GM21390 (cell line): ENCODE data around the gene ZYX.
"Not testable (repeated sequence)": the region's sequence is repeated elsewhere in the genome, so short reads cannot be mapped to it uniquely, and the experiment has no call there.

ENCODE experiments used
- ATAC-seq: cut with Tn5 transposase; IDR thresholded peaks from one replicate; pipeline ENCODE4 v1.9.1; 2021; ENCODE audit not compliant: unreplicated experiment

Gene ZYX

DNA sequence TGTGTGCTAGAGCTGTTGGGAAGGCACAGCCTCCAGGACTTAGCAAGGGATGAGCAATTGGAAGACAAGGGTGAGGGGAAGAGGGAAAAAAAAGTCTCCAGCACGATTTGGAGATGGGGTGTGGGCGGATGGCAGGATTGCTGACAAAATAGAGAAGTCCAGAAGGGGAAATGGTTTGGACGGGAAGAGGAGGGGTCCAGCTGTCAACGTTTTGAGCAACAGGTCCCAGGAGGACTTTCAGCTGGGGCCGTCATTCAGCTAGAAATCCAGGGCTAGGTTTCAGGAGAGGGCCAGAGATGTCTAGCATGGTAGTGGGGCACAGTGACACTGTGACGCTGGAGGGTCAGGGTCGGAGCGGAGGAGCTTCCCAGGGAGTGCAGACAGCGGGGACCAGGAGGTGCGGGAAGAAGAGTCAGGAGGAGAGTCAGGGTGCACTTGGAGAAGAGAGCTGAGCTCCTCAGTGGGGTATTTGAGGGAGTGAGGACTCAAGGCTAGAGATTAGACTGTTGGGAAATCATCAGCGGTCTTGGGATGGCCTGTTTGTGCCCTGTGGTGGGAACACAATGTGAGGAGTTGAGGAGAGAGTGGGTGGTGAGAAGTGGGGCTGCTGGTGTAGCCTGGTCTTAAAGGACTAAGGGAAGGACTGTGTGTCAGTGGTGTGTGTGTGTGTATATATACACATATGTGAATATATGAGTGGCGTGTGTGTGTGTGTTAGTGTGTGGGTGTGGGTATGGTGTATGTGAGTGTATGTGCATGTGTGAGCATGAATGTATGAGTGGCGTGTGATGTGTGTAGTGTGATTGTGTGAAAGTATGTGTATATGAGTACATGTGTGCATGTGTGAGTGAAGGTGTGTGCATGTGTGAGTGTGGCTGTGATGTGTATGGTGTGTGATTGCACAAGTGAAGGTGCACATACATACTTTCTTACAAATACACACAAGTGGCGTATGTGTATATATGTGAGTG, 3.8 kb downstream of the ZYX start:
- no peak for ATAC-seq

DNA sequence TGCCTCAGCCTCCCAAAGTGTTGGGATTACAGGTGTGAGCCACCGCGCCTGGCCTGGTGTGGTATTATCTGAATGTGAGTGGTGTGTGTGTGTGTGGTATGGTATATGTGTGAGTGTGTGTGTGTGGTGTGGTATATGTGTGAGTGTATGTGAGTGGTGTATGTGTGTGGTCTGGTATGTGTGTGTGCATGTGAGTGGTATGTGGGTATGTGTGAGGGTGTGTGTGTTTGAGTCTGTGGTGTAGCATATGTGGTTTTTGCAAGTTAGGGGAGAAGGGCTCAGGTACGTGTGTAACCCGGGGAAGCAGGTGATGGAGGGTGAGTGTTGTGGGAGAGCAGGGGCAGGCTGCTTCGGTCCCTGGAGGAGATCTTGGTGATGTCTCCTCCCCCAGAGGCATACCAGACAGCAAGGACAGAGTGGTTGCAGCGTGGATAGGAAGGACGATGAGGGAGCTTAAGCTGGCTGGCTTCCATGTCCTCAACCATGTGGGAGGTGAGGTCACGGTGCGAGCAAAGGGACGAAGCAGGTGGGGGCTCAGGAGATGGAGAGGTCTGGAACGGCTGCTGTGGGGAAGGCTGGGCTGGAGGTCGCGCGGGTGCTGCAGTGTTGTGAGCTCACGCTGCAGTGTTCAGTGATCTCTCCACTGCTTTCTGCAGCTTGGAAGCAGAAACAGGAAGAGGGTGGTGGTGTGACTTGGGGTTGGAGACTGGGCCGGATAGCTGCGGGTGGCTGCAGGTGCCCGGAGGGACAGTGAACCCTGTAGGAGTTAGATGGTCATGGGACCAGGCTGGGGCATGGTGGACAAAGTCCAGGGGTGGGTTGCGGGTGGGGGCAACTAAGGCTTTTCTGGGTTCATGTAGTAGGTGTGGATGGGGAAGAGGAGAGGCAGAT, 5.0 kb downstream of the ZYX start:
- no peak for ATAC-seq

DNA sequence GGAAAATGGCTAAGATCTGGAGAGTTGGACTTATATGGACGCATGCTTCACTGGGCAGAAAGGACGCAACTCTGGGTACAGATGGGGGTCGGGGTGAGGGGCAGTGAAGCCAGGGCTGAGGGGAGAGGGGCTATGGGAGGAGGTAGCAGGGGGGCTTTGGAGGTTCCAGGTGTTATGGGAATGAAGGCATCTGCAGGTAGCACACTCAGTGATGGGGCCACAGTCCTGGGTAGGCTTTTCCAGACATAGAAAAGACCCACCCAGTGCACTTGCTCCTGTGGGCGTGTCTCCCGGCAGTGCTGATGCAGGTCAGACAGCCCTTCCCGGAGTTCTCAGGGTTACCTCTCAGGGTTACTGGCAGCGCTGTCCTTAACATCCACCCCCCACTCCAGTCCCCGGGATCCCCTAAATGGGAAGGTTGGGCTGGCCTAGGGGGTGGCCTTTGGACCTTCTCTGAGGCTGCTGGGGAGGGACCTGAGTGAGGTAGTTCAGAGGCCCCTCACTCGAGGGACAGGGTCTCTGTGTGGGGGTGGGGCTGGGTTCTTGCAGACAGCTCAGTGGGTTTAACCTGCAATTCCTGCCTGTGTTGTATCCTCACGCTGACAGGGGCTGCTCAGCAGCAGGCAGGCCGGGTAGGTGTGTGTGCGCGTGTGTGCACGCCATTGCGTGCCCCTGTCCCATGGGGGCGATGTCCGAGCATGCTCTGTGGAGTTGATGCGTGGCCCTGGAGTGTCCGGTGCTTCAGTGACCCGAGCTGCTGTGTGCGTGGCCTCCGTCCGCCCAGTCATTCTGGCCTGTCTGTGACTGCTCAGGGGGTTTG, 6.2 kb downstream of the ZYX start:
- ATAC-seq: no peak

DNA sequence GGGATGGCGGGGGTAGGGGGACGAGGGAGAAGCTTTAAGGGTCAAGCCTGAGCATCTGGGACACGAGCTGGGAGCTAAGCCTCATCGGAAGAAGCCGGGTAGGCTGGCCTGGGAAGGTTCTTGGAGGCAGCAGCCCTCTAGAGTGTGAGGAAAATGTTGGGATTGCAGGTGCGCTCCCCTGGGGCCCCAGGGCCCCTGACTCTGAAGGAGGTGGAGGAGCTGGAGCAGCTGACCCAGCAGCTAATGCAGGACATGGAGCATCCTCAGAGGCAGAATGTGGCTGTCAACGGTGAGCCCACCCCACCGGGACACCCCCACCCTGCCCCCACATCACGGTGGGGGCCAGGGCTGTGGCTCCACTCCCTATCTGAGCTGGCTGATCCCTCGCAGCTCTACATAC, 6.9 kb downstream of the ZYX start:
- no peak for ATAC-seq

DNA sequence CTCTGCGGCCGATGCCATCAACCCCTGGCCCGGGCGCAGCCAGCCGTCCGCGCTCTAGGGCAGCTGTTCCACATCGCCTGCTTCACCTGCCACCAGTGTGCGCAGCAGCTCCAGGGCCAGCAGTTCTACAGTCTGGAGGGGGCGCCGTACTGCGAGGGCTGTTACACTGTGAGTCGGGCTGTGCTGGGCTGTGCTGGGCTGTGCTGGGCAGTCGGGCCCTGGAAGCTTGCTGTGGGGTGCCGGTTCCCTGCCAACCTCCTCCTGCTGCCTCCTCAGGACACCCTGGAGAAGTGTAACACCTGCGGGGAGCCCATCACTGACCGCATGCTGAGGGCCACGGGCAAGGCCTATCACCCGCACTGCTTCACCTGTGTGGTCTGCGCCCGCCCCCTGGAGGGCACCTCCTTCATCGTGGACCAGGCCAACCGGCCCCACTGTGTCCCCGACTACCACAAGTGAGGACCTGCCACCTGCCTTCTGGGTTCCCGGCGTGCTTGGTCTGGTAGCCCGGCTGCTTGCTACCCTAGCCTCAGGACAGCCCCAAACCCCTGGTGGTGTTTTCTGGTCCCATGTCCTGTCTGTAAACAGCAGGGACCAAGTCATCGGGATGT, 7.5 kb downstream of the ZYX start:
- no peak for ATAC-seq

DNA sequence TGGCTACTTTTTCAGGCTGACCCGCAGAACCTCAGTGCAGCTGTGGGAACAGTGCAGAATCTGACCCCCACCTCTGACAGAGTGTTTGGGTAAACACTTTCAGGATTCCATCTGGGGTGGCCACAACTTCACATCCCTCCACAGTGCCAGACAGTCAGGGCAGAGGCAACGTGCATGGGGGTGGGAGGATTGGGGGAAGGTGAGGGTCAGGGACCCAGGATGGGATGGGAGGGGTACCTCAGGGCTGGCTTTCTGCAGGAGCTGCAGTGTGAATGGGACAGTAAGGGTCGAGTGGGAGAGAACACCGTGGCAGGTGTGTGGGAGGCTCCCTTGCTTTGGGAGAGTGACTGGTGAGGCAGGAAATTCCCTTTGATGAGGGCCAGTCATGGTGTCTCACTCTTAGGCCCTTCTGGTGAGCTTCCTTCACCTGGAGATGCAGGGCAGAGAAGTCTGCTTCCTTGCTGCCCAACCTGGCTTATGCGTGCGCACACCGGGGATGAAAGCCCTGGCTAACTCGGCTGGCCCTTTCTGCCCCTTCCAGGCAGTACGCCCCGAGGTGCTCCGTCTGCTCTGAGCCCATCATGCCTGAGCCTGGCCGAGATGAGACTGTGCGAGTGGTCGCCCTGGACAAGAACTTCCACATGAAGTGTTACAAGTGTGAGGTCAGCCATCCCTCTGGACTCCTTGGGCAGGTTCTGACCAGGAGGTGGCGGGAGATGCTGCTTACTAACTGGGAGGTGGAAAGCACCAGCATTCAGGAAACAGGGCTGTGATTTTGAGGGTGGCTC, 8.4 kb downstream of the ZYX start:
- ATAC-seq: no peak

DNA sequence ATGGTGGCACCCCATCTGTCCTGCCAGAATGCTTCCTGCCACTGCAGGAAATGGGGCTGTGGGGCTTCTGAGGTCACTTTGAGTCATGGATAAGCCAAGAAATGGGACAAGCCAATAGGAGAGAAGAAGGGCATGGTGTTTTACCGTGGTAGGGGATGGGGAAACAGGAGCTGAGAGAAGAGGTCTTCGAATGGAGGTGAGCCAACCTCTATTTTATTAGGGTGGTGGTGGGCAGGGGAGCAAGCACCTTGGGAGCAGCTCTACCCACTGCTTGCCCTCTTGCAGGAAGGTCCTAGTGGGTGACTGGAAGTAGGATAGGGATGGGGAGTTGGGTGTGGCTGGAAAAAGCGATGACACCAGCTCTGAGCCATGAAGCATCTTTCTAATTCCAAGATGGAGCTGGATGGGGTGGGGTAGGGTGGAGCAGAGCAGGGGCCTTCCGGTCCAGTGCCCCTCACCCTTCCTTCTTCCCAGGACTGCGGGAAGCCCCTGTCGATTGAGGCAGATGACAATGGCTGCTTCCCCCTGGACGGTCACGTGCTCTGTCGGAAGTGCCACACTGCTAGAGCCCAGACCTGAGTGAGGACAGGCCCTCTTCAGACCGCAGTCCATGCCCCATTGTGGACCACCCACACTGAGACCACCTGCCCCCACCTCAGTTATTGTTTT, 9.1 kb downstream of the ZYX start:
- no peak for ATAC-seq

DNA sequence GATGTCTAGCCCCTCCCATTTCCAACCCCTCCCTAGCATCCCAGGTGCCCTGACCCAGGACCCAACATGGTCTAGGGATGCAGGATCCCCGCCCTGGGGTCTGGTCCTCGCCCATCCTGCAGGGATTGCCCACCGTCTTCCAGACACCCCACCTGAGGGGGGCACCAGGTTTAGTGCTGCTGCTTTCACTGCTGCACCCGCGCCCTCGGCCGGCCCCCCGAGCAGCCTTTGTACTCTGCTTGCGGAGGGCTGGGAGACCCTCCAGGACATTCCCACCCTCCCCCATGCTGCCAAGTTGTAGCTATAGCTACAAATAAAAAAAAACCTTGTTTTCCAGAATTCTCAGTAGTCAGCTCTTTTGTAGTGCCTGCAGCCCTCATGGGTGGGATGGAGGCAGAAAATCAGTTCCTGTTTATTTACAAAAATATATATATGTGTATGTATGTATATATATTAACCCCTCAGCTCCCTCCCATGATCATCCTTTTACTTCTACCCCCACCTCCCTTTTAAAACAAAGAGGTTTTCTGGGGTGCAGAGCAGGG, 9.7 kb downstream of the ZYX start:
- ATAC-seq: no peak

DNA sequence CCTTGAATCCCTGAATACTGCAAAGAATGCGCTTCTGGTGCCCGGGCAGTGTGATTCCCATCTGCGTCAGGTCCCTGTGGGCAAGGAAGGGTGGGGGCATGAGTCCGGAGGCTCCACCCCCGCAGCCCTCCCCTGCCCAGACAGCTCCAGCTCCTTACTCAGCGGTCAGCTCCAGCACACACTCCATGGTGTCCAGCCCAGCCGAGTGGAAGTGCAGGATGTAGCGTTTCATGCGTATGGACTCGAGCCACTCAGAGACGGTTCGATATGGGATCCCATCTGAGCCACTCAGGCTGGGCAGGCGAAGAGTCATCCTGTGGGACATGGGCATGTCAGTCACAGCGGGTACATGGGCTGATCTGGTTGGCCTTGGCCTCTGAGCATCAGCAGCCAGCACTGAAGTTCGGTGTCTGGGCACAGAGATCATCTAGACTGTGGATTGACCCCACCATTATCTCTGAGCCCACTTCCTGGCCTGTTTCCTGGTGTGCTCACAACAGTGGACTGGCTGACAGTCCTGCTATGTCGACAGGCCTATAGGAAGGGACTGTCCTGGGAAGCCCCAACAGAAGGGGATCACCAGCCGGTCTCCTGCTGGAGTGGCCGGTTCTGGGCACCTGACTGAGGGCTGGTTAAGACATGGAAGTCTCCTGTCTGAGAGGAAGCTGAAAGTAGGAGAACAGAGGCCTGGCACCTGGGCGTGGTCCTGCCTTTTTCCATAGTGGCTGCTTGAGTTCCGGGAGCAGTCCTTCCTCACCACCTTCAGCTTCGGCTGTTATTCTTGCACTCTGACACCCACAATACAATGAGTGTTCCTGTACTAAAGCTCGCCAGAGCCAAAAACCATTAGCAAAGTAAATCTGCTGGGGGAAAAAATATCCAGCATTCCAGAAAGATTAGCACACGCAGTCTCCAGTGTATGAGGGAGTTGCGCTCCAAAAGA, 10.6 kb downstream of the ZYX start:
- no peak for ATAC-seq

DNA sequence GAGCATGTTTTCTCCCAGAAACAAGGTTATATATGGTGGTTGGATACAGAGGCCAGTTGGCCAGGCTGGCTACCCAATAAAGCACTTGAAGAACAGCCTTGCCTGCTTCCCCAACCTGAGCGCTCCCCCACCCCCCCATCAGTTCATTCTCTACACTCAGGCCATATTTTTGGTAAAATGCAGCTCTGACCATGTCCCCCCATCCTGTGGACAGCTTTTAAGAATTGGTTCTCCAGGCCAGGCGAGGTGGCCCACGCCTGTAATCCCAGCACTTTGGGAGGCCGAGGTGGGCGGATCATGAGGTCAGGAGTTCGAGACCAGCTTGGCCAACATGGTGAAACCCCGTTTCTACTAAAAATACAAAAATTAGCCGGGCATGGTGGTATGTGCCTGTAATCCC, 11.3 kb downstream of the ZYX start:
- ATAC-seq: not testable (repeated sequence)

DNA sequence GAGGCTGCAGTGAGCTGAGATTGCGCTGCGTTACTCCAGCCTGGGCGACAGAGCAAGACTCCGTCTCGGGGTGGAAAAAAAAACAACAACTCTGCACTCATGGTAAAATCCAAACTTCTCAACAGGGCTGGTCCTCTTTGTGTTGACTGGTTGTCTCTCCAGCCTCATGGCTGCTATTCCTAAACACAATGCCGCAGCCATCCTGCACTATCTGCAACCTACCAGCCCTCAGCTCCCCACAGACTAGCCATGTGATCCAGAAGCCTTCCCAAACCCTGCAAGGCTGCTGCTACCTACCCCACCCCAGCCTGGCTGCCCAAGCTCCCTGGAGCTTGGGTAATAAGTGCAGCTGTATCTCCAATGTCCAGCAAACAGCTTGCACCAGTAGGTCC, 11.7 kb downstream of the ZYX start:
- no peak for ATAC-seq

DNA sequence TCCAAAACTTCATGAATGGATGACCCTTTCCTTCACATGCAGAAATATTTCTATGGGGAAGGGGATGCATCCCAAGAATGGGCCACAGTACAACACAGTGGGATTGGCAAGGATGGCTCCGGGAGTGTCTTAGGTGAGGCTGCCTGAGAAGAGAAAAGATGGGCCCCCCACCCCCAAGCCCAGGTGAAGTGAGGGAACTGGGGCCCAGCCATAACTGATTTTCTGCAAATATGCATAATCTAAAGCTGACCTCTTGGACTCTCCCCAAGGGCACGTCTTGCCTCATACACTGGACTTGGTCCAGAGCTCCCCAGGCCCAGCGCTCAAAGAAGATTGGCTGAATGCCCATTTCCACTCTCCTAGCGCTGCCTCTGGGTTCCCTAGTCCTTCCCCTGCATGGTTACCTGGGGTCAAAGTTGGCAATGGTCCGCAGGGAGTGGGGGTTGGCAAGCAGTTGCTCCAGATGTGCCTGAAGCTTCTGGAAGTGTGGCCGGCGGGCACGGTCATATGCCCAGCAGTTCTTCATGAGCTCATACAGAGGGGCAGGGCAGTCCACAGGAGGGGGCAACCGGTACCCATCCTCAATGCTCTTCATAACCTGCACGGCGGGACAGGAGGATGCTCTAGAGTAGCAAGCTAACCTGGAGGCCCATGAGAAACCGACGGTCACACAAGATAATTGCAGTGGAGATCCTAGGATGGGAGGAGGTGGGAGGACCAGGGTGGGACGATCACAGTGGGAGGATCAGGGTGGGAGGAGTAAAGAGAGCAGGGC, 12.3 kb downstream of the ZYX start:
- no peak for ATAC-seq

DNA sequence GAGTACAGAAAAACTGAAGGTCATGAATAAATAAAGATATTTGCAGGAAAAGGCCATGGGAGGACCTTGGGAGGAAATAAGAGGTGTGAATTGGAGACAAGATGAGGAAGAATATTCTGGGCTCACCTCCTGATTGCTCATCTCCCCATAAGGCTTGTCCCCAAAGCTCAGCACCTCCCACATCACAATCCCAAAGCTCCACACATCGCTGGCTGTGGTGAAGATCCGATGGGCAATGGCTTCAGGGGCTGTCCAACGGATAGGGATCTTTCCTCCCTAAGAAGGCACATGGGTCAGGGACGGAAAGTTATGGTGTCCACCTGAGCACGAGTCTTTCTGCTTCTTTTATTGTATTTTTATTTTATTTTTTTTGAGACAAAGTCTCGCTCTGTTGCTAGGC, 12.9 kb downstream of the ZYX start:
- ATAC-seq: no peak

DNA sequence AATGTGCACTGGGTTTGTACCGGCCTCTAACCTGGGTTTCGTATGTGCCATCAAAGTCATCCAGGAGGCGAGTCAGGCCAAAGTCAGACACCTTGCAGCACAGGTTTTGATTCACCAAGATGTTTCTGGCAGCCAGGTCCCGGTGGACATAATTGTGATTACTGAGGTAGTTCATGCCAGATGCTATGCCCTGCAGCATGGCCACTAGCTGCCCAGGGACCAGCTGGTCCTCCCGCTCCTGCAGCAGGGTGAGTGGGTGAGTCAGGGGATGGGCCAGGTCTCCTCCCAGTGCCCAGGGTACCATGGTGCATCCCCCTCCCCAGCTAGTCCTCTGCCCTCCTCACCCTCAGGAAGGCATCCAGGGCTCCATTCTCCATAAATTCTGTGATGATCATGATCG, 13.6 kb downstream of the ZYX start:
- ATAC-seq: no peak

DNA sequence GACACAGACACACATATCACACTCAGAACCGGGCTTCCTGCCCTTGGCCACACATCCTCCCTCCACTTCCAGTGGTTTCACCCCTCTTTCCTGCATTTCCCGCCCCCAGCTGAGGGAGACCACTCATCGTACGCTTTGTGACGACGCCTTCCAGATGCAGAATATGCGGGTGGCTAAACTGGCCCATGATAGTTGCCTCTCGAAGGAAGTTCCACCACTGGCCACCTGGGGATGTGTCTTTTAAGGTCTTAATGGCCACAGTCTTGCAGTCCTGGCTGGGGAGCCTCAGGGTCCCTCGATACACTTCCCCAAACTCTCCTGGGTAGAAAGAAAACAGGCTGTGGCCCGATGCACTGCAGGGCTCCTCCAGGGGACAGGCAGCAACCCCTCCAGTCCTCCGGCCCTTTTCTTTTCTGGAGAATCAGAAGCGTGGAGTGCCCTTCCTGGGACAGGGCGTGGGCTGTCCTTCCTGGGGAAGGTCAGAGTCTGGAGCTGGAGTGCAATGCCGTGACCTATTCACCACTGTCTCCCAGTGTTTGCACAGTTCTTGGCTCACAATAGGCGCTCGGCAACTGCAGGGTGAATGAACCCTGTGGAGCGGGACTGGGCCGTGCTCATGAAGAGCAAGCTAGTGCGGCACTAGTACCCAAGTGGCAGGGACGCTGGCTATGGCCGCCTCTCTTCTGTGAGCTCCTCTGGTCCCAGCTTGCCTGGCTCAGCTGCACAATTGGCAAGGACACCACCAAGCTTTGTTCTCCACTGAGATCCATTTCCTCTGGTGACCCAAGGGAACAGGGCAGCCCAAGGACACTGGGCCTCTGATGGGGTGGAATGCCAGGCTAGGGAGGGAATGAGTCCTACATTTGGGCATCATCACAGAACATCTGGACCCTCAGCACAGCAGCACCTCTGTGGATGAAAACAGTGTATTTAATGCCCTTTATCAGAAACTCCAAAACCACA, 14.3 kb downstream of the ZYX start:
- no peak for ATAC-seq

DNA sequence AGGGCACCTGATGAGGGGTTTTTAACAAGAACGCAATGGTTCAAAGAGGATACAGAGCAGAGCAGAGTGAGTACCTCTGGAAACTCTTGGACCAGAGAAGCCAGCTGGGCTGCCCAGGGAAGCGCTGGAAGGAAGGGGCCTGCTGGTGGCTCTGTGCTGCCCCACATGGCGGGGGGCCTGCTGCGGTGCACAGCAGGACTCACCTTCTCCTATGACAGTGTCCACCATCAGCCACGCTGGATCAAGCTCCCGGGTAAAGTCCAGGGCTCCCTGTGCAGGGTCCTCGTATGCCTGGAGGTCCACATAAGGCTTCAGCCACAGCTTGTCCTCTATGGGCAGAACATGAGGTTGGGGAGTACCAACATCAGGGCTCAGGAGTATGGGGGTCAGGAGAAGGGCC, 15.0 kb downstream of the ZYX start:
- ATAC-seq: no peak
